HEK293 (cell line): ENCODE results near the gene RPL15.
A peak's percentile ranks its signal among the peaks of the same experiment; 100 is the strongest.

ENCODE experiments used
- CTCF ChIA-PET: fragments of 350-600 bp; formaldehyde crosslinking; extraction: SDS; loops from one replicate; lab custom pipeline; 2021; ENCODE audit warnings: antibody characterized with exemption; lab: Yijun Ruan, JAX
- POLR2A ChIA-PET: fragments of 300-600 bp; formaldehyde crosslinking; extraction: SDS; loops from one replicate; lab custom pipeline; 2020; ENCODE audit warnings: antibody characterized with exemption, inconsistent platforms; lab: Yijun Ruan, JAX
- H3K27ac ChIP-seq: fragments of 200-500 bp; sonication (Bioruptor generic); 2 replicates; pipeline ENCODE4 v1.5.1; 2014; ENCODE audit warnings: low read depth, low read length, control low read depth, inconsistent platforms; ENCODE audit errors: extremely low read depth
- H3K36me3 ChIP-seq, 2 experiments: fragments of 200-500 bp in 1 of 2; sonication (Bioruptor generic) in 1 of 2; 1 replicate in 1 of 2; 2 replicates in 1 of 2; pipeline ENCODE4 v1.5.1; 2014 to 2017; ENCODE audit warnings: inconsistent platforms in 2 of 2, low read length in 2 of 2; ENCODE audit not compliant: control insufficient read depth in 2 of 2, insufficient read depth in 1 of 2
- H3K4me1 ChIP-seq: fragments of 200-500 bp; sonication (Bioruptor generic); 2 replicates; pipeline ENCODE4 v1.5.1; 2014; ENCODE audit warnings: mild to moderate bottlenecking, low read length, inconsistent platforms; ENCODE audit not compliant: control insufficient read depth, insufficient read depth
- H3K4me3 ChIP-seq: 2 replicates; pipeline ENCODE4 v1.5.1; 2011; ENCODE audit warnings: low read depth, mild to moderate bottlenecking, control low read depth, low read length, moderate library complexity
- H3K9me3 ChIP-seq: fragments of 200-500 bp; sonication (Bioruptor generic); 2 replicates; pipeline ENCODE4 v1.5.1; 2014; ENCODE audit warnings: low read depth, low read length, inconsistent platforms; ENCODE audit not compliant: control insufficient read depth, insufficient read depth
- HOXC10 ChIP-seq: sonication (generic); formaldehyde crosslinking; IDR thresholded peaks from 2 replicates; pipeline ENCODE4 v1.8.1; 2023; ENCODE audit warnings: mild to moderate bottlenecking, missing genetic modification reagents
- HOXD13 ChIP-seq: sonication (generic); formaldehyde crosslinking; IDR thresholded peaks from 2 replicates; pipeline ENCODE4 v1.8.0; 2022; ENCODE audit warnings: missing genetic modification reagents, borderline replicate concordance
- MEIS1 ChIP-seq: sonication (generic); formaldehyde crosslinking; IDR thresholded peaks from 2 replicates; pipeline ENCODE4 v1.8.1; 2022; ENCODE audit warnings: missing genetic modification reagents, mild to moderate bottlenecking, borderline replicate concordance
- OVOL3 ChIP-seq: fragments of 450-650 bp; formaldehyde crosslinking; IDR thresholded peaks from 2 replicates; pipeline ENCODE4 v1.5.1; 2016; ENCODE audit warnings: missing biosample characterization, missing genetic modification characterization
- PRDM10 ChIP-seq: fragments of 450-650 bp; formaldehyde crosslinking; IDR thresholded peaks from 2 replicates; pipeline ENCODE4 v1.5.1; 2016; ENCODE audit warnings: missing biosample characterization, missing genetic modification characterization
- SALL2 ChIP-seq: fragments of 450-650 bp; formaldehyde crosslinking; IDR thresholded peaks from 2 replicates; pipeline ENCODE4 v1.5.0; 2017; ENCODE audit warnings: missing biosample characterization, mild to moderate bottlenecking, missing genetic modification characterization, borderline replicate concordance
- SCRT2 ChIP-seq: fragments of 450-650 bp; formaldehyde crosslinking; IDR thresholded peaks from 2 replicates; pipeline ENCODE4 v1.5.1; 2016; ENCODE audit warnings: missing biosample characterization, missing genetic modification characterization
- TRIM28 ChIP-seq: IDR thresholded peaks from 2 replicates; pipeline ENCODE4 v1.6.1; 2011; ENCODE audit warnings: low read length, control low read depth, borderline replicate concordance
- YY1 ChIP-seq: fragments of 450-650 bp; formaldehyde crosslinking; IDR thresholded peaks from 2 replicates; pipeline ENCODE4 v1.5.1; 2018; ENCODE audit warnings: missing biosample characterization, missing genetic modification characterization
- ZBTB20 ChIP-seq: fragments of 450-650 bp; formaldehyde crosslinking; IDR thresholded peaks from 2 replicates; pipeline ENCODE4 v1.5.1; 2016; ENCODE audit warnings: missing biosample characterization, missing genetic modification characterization
- ZFP69B ChIP-seq: fragments of 450-650 bp; formaldehyde crosslinking; IDR thresholded peaks from 2 replicates; pipeline ENCODE4 v1.5.1; 2016; ENCODE audit warnings: missing biosample characterization, missing genetic modification characterization
- ZNF140 ChIP-seq: fragments of 450-650 bp; formaldehyde crosslinking; IDR thresholded peaks from 2 replicates; pipeline ENCODE4 v1.5.1; 2016; ENCODE audit warnings: missing biosample characterization, missing genetic modification characterization
- ZNF146 ChIP-seq: fragments of 450-650 bp; formaldehyde crosslinking; IDR thresholded peaks from 2 replicates; pipeline ENCODE4 v1.5.1; 2016; ENCODE audit warnings: missing biosample characterization, missing genetic modification characterization
- ZNF169 ChIP-seq: fragments of 450-650 bp; formaldehyde crosslinking; IDR thresholded peaks from 2 replicates; pipeline ENCODE4 v1.5.1; 2016; ENCODE audit warnings: missing biosample characterization, missing genetic modification characterization
- ZNF26 ChIP-seq: fragments of 450-650 bp; formaldehyde crosslinking; IDR thresholded peaks from 2 replicates; pipeline ENCODE4 v1.5.1; 2016; ENCODE audit warnings: missing biosample characterization, missing genetic modification characterization
- ZNF449 ChIP-seq: fragments of 450-650 bp; formaldehyde crosslinking; IDR thresholded peaks from 2 replicates; pipeline ENCODE4 v1.5.1; 2017; ENCODE audit warnings: missing biosample characterization, mild to moderate bottlenecking, missing genetic modification characterization, moderate library complexity
- ZNF621 ChIP-seq: fragments of 450-650 bp; formaldehyde crosslinking; IDR thresholded peaks from 2 replicates; pipeline ENCODE4 v1.5.1; 2017; ENCODE audit warnings: missing biosample characterization, missing genetic modification characterization
- ZNF677 ChIP-seq: fragments of 450-650 bp; IDR thresholded peaks from 2 replicates; pipeline ENCODE4 v1.5.0; 2018; ENCODE audit warnings: missing biosample characterization, mild to moderate bottlenecking, missing genetic modification characterization, moderate library complexity
- TF ChIP-seq, protein P1 (sequence below): fragments of 450-650 bp; formaldehyde crosslinking; IDR thresholded peaks from 2 replicates; pipeline ENCODE4 v1.5.1; 2016; ENCODE audit warnings: missing biosample characterization, missing genetic modification characterization
- TF ChIP-seq, protein P2 (sequence below): fragments of 450-650 bp; formaldehyde crosslinking; IDR thresholded peaks from 2 replicates; pipeline ENCODE4 v1.5.1; 2016; ENCODE audit warnings: missing biosample characterization, missing genetic modification characterization, low read depth

RPL15 gene

DNA sequence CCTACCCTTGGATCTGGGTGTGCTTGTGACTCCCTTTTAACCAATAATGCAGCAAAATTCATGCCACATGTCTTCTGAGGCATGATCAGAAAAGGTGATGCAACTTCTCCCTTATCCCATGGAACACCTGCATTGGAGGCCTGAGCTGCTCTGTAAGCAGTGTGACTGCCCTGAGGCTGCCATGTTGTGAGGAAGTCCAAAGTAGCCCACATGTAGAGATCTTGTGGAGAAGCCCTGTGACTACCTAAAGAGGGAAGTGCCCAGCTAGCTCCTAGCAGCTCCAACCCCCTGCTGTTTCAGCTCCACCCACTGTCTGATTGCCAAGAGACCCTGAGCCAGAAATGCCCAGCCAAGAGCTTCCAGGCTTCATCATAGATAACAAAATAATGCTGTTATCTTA lies 21.8 kb downstream of the RPL15 start (continued):
- TF ChIP-seq YY1 (tag by site-specific recombination) (0 out of 2 replicates have a peak, but pooled peaks have one; percentile 18), TRIM28 (peak; percentile 54; the same call in 1 of the 2 replicates), SALL2 (tag by site-specific recombination) (no peak)

DNA sequence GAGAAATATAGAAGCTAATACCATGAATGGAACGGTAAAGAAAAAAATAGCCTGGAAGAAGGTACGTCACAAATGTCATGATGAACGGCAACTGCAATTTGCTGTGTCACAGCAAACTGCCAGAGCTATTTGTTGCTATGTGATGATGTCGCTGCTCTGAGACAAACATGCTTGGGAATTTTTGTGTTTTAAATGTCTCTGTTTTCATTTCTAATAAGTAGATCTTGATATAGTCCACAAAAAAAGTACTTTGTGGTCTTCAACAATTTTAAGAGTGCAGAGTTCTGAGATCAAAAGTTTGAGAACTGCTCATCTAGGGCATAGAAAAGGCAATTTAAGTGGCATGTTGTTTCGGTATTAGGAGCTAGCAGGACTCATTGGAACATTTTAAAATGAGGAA lies 23.8 kb downstream of the RPL15 start:
- H3K36me3 ChIP-seq: no peaks in the 10 kb centered on the region
- no peak overlapping the region for H3K27ac ChIP-seq
- no peaks in the 10 kb centered on the region for H3K9me3 ChIP-seq
- H3K4me1 ChIP-seq: no peaks in the 10 kb centered on the region
- TF ChIP-seq ZBTB20 (tag by site-specific recombination): 0 out of 2 replicates have a peak, but pooled peaks have one; percentile 15
- TF ChIP-seq, protein P1, sequence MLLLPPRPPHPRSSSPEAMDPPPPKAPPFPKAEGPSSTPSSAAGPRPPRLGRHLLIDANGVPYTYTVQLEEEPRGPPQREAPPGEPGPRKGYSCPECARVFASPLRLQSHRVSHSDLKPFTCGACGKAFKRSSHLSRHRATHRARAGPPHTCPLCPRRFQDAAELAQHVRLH (tag by site-specific recombination): no peak
- TF ChIP-seq HOXC10: no peak
- 0 out of 2 replicates have a peak, but pooled peaks have one; percentile 36 for TF ChIP-seq SCRT2 (tag by site-specific recombination)
- TF ChIP-seq, all 188 proteins: peak for 2
- CTCF ChIA-PET: interaction anchor here (0.5 to 0.6 kb wide), 3 partner anchors 10 to 534 kb away, joined by 3 to 4 read pairs (median 4); no protein-coding TSS in a partner anchor
- POLR2A ChIA-PET: interaction anchor here (1.1 to 2.1 kb wide), 2 partner anchors 19 to 24 kb away, joined by 3 to 16 read pairs; partner anchors contain the start of genes NKIRAS1 and RPL15
- H3K4me3 ChIP-seq: no peak overlapping the region

- CTCF ChIA-PET: interaction anchor here (0.6 kb wide), 1 partner anchor 535 kb away, joined by 3 read pairs; no protein-coding TSS in a partner anchor
- no peaks in the 10 kb centered on the region for H3K4me1 ChIP-seq
- no peaks in the 10 kb centered on the region for H3K36me3 ChIP-seq
- H3K4me3 ChIP-seq: no peak overlapping the region
- no peak overlapping the region for H3K27ac ChIP-seq
- no peaks in the 10 kb centered on the region for H3K9me3 ChIP-seq
- POLR2A ChIA-PET: interaction anchor here (2.1 kb wide), 1 partner anchor 25 kb away, joined by 16 read pairs; the partner anchor contains the start of genes NKIRAS1 and RPL15
- peak; percentile 55; the same call in 1 of the 2 replicates for TF ChIP-seq ZNF449
- no peak for TF ChIP-seq OVOL3 (tag by site-specific recombination)
- no peak for TF ChIP-seq ZNF140 (tag by site-specific recombination)
- TF ChIP-seq ZNF169: no peak
- TF ChIP-seq ZNF26 (tag by site-specific recombination): no peak
These were observed 24.5 kb downstream of the RPL15 start for GRCh38 chr3:23941440-23941839.

GRCh38 chr3:23942546-23942945 lies 25.6 kb downstream of the RPL15 start:
- Histone ChIP-seq H3K4me3 (no peak overlapping the region), H3K27ac (no peak overlapping the region), H3K4me1 (no peaks in the 10 kb centered on the region), H3K9me3 (no peaks in the 10 kb centered on the region), H3K36me3 (no peaks in the 10 kb centered on the region)
- CTCF ChIA-PET: no interaction called here
- POLR2A ChIA-PET: no interaction called here
- TF ChIP-seq ZNF677 (tag by site-specific recombination) (no peak), ZNF621 (tag by site-specific recombination) (no peak), MEIS1 (CRISPR knock-in tag) (no peak), ZFP69B (no peak), ZNF146 (tag by site-specific recombination) (no peak), PRDM10 (no peak), HOXD13 (CRISPR knock-in tag) (no peak)
- TF ChIP-seq, protein P2, sequence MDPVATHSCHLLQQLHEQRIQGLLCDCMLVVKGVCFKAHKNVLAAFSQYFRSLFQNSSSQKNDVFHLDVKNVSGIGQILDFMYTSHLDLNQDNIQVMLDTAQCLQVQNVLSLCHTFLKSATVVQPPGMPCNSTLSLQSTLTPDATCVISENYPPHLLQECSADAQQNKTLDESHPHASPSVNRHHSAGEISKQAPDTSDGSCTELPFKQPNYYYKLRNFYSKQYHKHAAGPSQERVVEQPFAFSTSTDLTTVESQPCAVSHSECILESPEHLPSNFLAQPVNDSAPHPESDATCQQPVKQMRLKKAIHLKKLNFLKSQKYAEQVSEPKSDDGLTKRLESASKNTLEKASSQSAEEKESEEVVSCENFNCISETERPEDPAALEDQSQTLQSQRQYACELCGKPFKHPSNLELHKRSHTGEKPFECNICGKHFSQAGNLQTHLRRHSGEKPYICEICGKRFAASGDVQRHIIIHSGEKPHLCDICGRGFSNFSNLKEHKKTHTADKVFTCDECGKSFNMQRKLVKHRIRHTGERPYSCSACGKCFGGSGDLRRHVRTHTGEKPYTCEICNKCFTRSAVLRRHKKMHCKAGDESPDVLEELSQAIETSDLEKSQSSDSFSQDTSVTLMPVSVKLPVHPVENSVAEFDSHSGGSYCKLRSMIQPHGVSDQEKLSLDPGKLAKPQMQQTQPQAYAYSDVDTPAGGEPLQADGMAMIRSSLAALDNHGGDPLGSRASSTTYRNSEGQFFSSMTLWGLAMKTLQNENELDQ: no peak
